ENCODE results near the gene STK31. TPM values are rescaled to one million over a fixed set of nuclear protein-coding genes. Genes with fewer than 3 reads are reported as not detected.
"Not testable (repeated sequence)": the region's sequence is repeated elsewhere in the genome, so short reads cannot be mapped to it uniquely, and the experiment has no call there.

Gene STK31
- total RNA-seq, 1 experiment from 2014 or later = 0.03 TPM

GRCh38 chr7:23852988-23853387 is 143.0 kb downstream of the STK31 start:
- peaks cover 6% of the 10 kb centered on the region for H3K9me3 ChIP-seq
- no peak for DNase-seq
- H3K27me3 ChIP-seq = no peaks in the 10 kb centered on the region
- H3K36me3 ChIP-seq = no peaks in the 10 kb centered on the region
- H3K4me3 ChIP-seq = no peak overlapping the region

- H3K4me3 ChIP-seq = no peak overlapping the region
- no peaks in the 10 kb centered on the region for H3K9me3 ChIP-seq
- peak; percentile 4 for DNase-seq
- no peaks in the 10 kb centered on the region for H3K27me3 ChIP-seq
- H3K36me3 ChIP-seq = no peaks in the 10 kb centered on the region
Observed at GRCh38 chr7:23863209-23863787, 153.3 kb downstream of the STK31 start.

- DNase-seq = peak; percentile 13
Observed at GRCh38 chr7:23864973-23865372, 155.0 kb downstream of the STK31 start.

GRCh38 chr7:23873306-23873705 is 163.3 kb downstream of the STK31 start:
- no peaks in the 10 kb centered on the region for H3K36me3 ChIP-seq
- no peak for DNase-seq
- H3K27me3 ChIP-seq = no peaks in the 10 kb centered on the region
- no peaks in the 10 kb centered on the region; the same call in 1 of the 2 replicates for H3K9me3 ChIP-seq
- H3K4me3 ChIP-seq = no peak overlapping the region

More at GRCh38 chr7:23864973-23865372, 155.0 kb downstream of the STK31 start:
- Histone ChIP-seq H3K9me3 (no peaks in the 10 kb centered on the region; the same call in 1 of the 2 replicates), H3K4me3 (no peak overlapping the region), H3K27me3 (no peaks in the 10 kb centered on the region), H3K36me3 (no peaks in the 10 kb centered on the region)

GRCh38 chr7:23876526-23876925 is 166.5 kb downstream of the STK31 start:
- H3K27me3 ChIP-seq, DNase-seq, H3K4me3 ChIP-seq: not testable (repeated sequence)

More at GRCh38 chr7:23876526-23876925, 166.5 kb downstream of the STK31 start:
- not testable (repeated sequence) for H3K36me3 ChIP-seq, H3K9me3 ChIP-seq

Other genes with a start within 250 kb of the STK31 start
- 51.8 and 80.7 TPM in 2 replicates for gene IGF2BP3, start 239.7 kb upstream of the STK31 start, total RNA-seq (2014; rRNA removed; shearing (Covaris generic); ENCODE audit: low replicate concordance)
- 7.9 and 17.9 TPM in 2 replicates for gene TRA2A, start 178.2 kb upstream of the STK31 start, total RNA-seq (2014; rRNA removed; shearing (Covaris generic); ENCODE audit: low replicate concordance)
- 6.3 and 10.7 TPM in 2 replicates for gene CCDC126, start 112.8 kb upstream of the STK31 start, total RNA-seq (2014; rRNA removed; shearing (Covaris generic); ENCODE audit: low replicate concordance)
- 0.63 and 1.6 TPM in 2 replicates for gene FAM221A, start 30.0 kb upstream of the STK31 start, total RNA-seq (2014; rRNA removed; shearing (Covaris generic); ENCODE audit: low replicate concordance)